ENCODE results near the gene IPCEF1. TPM values are rescaled to one million over a fixed set of nuclear protein-coding genes. Genes with fewer than 3 reads are reported as not detected.

The IPCEF1 gene
- total RNA-seq, 3 donors from 2014 or later (not counting 1 experiment from before 2014, with no cell fraction given) = 31.4 to 53.2 (median 45.5) TPM

DNA sequence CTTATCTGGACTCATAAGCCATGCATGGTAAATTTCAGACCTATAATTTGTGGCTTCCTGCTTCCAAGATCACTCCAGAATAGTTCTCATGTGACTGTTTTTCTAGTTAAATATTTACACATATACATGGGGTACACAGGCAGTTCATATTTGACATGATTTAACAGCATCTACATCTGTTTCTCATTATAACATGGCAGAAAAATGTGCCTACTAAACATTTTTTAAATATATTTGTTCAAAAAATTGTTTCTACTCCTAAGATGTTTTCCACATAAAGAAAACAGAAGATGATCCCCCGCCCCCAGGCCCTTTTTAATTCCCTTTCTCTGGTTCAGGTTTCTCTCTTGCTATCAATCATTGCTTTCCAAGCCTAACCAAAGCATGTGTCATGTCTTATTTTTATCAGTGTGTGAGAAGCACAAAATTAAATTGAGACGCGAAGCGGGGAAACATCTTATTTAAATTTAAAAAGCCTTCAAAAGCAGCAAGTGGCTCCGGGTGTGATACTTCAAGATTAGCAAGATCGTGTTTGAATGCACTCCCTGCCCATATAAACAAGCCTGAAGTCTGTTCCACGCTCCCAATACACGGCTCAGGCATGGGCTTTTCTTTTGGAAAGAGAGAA lies 37.3 kb downstream of the IPCEF1 start:
- Mint-ChIP-seq H3K27ac (no peak overlapping the region), H3K4me1 (no peaks in the 10 kb centered on the region), H3K4me3 (no peak overlapping the region), H3K9me3 (no peaks in the 10 kb centered on the region), H3K36me3 (no peaks in the 10 kb centered on the region), H3K27me3 (ENCODE audit: low read depth in 2 of 2) (no peaks in the 10 kb centered on the region)
- H3K36me3 ChIP-seq (ENCODE audit: control insufficient read depth, insufficient read depth, low read length) = no peaks in the 10 kb centered on the region
- DNase-seq (no peak), ATAC-seq (no peak)
- intact Hi-C loops (cut with micrococcal nuclease) = no loop called here
- TF ChIP-seq, protein P1, sequence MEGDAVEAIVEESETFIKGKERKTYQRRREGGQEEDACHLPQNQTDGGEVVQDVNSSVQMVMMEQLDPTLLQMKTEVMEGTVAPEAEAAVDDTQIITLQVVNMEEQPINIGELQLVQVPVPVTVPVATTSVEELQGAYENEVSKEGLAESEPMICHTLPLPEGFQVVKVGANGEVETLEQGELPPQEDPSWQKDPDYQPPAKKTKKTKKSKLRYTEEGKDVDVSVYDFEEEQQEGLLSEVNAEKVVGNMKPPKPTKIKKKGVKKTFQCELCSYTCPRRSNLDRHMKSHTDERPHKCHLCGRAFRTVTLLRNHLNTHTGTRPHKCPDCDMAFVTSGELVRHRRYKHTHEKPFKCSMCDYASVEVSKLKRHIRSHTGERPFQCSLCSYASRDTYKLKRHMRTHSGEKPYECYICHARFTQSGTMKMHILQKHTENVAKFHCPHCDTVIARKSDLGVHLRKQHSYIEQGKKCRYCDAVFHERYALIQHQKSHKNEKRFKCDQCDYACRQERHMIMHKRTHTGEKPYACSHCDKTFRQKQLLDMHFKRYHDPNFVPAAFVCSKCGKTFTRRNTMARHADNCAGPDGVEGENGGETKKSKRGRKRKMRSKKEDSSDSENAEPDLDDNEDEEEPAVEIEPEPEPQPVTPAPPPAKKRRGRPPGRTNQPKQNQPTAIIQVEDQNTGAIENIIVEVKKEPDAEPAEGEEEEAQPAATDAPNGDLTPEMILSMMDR (IDR thresholded peaks at IDR 0.05) = no peak
- no peak overlapping the region for H3K27ac ChIP-seq (ENCODE audit: low read length)
- no peak overlapping the region for H3K4me3 ChIP-seq (ENCODE audit: low read length)
- H3K4me1 ChIP-seq (ENCODE audit: control insufficient read depth, insufficient read depth, low read length) = no peaks in the 10 kb centered on the region
- no peaks in the 10 kb centered on the region for H3K27me3 ChIP-seq (ENCODE audit: control insufficient read depth, insufficient read depth, low read length)
- 86% methylated on average over 8 of the region's 8 CpGs for whole genome bisulfite sequencing (ENCODE audit: insufficient coverage)
- H3K9me3 ChIP-seq (ENCODE audit: control insufficient read depth, insufficient read depth, low read length) = no peaks in the 10 kb centered on the region

DNA sequence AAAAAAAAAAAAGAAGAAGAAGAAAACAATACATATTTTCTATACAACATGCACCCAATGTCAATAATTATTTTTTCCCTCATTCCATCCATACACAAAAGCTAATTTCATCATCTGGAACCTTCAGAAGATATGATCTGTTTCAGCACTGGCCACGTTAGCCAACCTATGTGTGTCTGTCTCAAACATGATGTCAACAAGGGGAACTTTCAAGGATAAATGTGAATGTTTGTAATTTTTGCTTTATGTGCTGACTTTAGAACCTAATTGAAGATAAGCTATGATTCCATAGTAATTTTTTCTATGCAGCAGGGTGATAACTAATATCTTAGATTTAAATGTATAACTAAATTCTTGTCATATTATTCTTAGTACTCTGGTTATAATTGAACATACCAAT lies 37.9 kb downstream of the IPCEF1 start:
- WGBS (ENCODE audit: insufficient coverage) = 86% methylated on average over 1 of the region's 1 CpG
- TF ChIP-seq, protein P1 (IDR thresholded peaks at IDR 0.05) = no peak
- no peaks in the 10 kb centered on the region for H3K36me3 Mint-ChIP-seq
- H3K4me3 Mint-ChIP-seq = no peak overlapping the region
- no peak for ATAC-seq
- Histone ChIP-seq H3K27ac (ENCODE audit: low read length) (no peak overlapping the region), H3K27me3 (ENCODE audit: control insufficient read depth, insufficient read depth, low read length) (no peaks in the 10 kb centered on the region), H3K9me3 (ENCODE audit: control insufficient read depth, insufficient read depth, low read length) (no peaks in the 10 kb centered on the region), H3K36me3 (ENCODE audit: control insufficient read depth, insufficient read depth, low read length) (no peaks in the 10 kb centered on the region), H3K4me3 (ENCODE audit: low read length) (no peak overlapping the region), H3K4me1 (ENCODE audit: control insufficient read depth, insufficient read depth, low read length) (no peaks in the 10 kb centered on the region)
- intact Hi-C loops (cut with micrococcal nuclease) = no loop called here
- DNase-seq = no peak
- H3K27me3 Mint-ChIP-seq (ENCODE audit: low read depth in 2 of 2) = no peaks in the 10 kb centered on the region
- H3K27ac Mint-ChIP-seq = no peak overlapping the region
- no peaks in the 10 kb centered on the region for H3K9me3 Mint-ChIP-seq
- H3K4me1 Mint-ChIP-seq = no peaks in the 10 kb centered on the region

DNA sequence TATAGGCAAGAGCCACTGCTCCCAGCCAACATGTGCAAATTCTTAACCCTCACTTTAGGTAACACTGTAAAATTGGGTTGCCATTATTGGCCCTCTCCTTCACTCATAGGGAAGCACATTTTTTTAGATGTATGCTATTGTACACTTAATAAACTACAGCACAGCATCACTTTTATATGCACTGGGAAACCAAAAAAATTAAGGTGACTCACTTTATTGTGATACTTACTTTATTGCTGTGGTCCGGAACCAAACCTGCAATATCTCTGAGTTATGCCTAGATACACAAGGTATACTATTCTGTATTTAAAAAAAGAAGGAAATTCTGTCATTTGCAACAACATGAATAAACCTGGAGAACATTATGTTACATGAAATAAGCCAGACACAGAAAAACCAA lies 40.5 kb downstream of the IPCEF1 start:
- H3K27ac Mint-ChIP-seq = no peak overlapping the region

More for the DNA sequence above, 40.5 kb downstream of the IPCEF1 start:
- intact Hi-C loops (cut with micrococcal nuclease) = no loop called here
- H3K4me3 Mint-ChIP-seq = no peak overlapping the region
- no peak overlapping the region for H3K4me3 ChIP-seq (ENCODE audit: low read length)
- H3K27ac ChIP-seq (ENCODE audit: low read length) = no peak overlapping the region
- no peaks in the 10 kb centered on the region for H3K4me1 ChIP-seq (ENCODE audit: control insufficient read depth, insufficient read depth, low read length)
- H3K9me3 Mint-ChIP-seq = no peaks in the 10 kb centered on the region
- ATAC-seq (no peak), DNase-seq (no peak)
- H3K36me3 ChIP-seq (ENCODE audit: control insufficient read depth, insufficient read depth, low read length) = no peaks in the 10 kb centered on the region
- no CpG with 5 or more reads among the region's 1 CpG for WGBS (ENCODE audit: insufficient coverage)
- H3K27me3 Mint-ChIP-seq (ENCODE audit: low read depth in 2 of 2) = peaks cover 0 to 4% of the 10 kb centered on the region in 2 donors
- H3K9me3 ChIP-seq (ENCODE audit: control insufficient read depth, insufficient read depth, low read length) = no peaks in the 10 kb centered on the region
- no peaks in the 10 kb centered on the region for H3K36me3 Mint-ChIP-seq
- H3K27me3 ChIP-seq (ENCODE audit: control insufficient read depth, insufficient read depth, low read length) = no peaks in the 10 kb centered on the region
- TF ChIP-seq, protein P1 (IDR thresholded peaks at IDR 0.05) = no peak
- H3K4me1 Mint-ChIP-seq = no peaks in the 10 kb centered on the region
